Mesenchymal stem cell (in vitro differentiated cells and primary cell): ENCODE results near the gene STK32B.
"Not testable (repeated sequence)": the region's sequence is repeated elsewhere in the genome, so short reads cannot be mapped to it uniquely, and the experiment has no call there.

Experiments used
- DNase-seq: peaks from one replicate; pipeline ENCODE4 v3.0.0-alpha.2; 2013
- H2AFZ ChIP-seq: one replicate; pipeline ENCODE4 v1.6.1; 2013; ENCODE audit warnings: low read depth, mild to moderate bottlenecking, control low read depth, inconsistent platforms, low read length, moderate library complexity
- H2AK5ac ChIP-seq: 2 replicates; pipeline ENCODE4 v1.6.1; 2013; ENCODE audit warnings: low read length, moderate library complexity, mild to moderate bottlenecking, inconsistent platforms; ENCODE audit not compliant: severe bottlenecking
- H2BK120ac ChIP-seq: one replicate; pipeline ENCODE4 v1.6.1; 2013; ENCODE audit warnings: low read depth, mild to moderate bottlenecking, inconsistent platforms, low read length, moderate library complexity
- H2BK12ac ChIP-seq, 2 experiments: one replicate each; pipeline ENCODE4 v1.6.1; 2013; ENCODE audit warnings: inconsistent platforms in 2 of 2, low read length in 2 of 2, mild to moderate bottlenecking in 2 of 2, moderate library complexity in 2 of 2, control low read depth in 1 of 2
- H2BK15ac ChIP-seq: one replicate; pipeline ENCODE4 v1.6.1; 2013; ENCODE audit warnings: mild to moderate bottlenecking, low read depth, inconsistent platforms; ENCODE audit not compliant: poor library complexity, severe bottlenecking
- H2BK5ac ChIP-seq: 2 replicates; pipeline ENCODE4 v1.6.1; 2013; ENCODE audit warnings: low read depth, mild to moderate bottlenecking, low read length, control low read depth, inconsistent platforms; ENCODE audit not compliant: poor library complexity, severe bottlenecking
- H3K14ac ChIP-seq, 2 experiments: one replicate each; pipeline ENCODE4 v1.6.1; 2013; ENCODE audit warnings: inconsistent platforms in 2 of 2, low read length in 2 of 2, control low read depth in 1 of 2, mild to moderate bottlenecking in 1 of 2, moderate library complexity in 1 of 2
- H3K18ac ChIP-seq, 2 experiments: one replicate each; pipeline ENCODE4 v1.6.1; 2013; ENCODE audit warnings: inconsistent platforms in 2 of 2, low read length in 2 of 2, control low read depth in 1 of 2, low read depth in 1 of 2, mild to moderate bottlenecking in 1 of 2
- H3K23ac ChIP-seq, 2 experiments: one replicate each; pipeline ENCODE4 v1.6.1; 2013; ENCODE audit warnings: inconsistent platforms in 2 of 2, low read length in 2 of 2, mild to moderate bottlenecking in 2 of 2, moderate library complexity in 2 of 2, control low read depth in 1 of 2
- H3K27ac ChIP-seq: 2 replicates; pipeline ENCODE4 v1.5.1; 2013; ENCODE audit warnings: mild to moderate bottlenecking, moderate library complexity, low read length, control low read depth, inconsistent platforms; ENCODE audit not compliant: poor library complexity, severe bottlenecking
- H3K27me3 ChIP-seq, 2 experiments: 2 replicates each; pipeline versions ENCODE4 v1.6.1 to v1.7.0; 2013; ENCODE audit warnings: low read length in 2 of 2, mild to moderate bottlenecking in 2 of 2, moderate library complexity in 2 of 2, control low read depth in 1 of 2, inconsistent platforms in 1 of 2; ENCODE audit not compliant: control insufficient read depth in 1 of 2, insufficient read depth in 1 of 2
- H3K36me3 ChIP-seq, 2 experiments: 2 replicates each; pipeline versions ENCODE4 v1.6.1 to v1.7.0; 2013; ENCODE audit warnings: low read length in 2 of 2, control low read depth in 1 of 2, inconsistent platforms in 1 of 2, low read depth in 1 of 2, mild to moderate bottlenecking in 1 of 2; ENCODE audit not compliant: insufficient read depth in 2 of 2, control insufficient read depth in 1 of 2
- H3K4ac ChIP-seq, 2 experiments: one replicate each; pipeline ENCODE4 v1.6.1; 2013; ENCODE audit warnings: inconsistent platforms in 2 of 2, low read length in 2 of 2, mild to moderate bottlenecking in 2 of 2, moderate library complexity in 2 of 2, control low read depth in 1 of 2, low read depth in 1 of 2
- H3K4me1 ChIP-seq: 2 replicates; pipeline ENCODE4 v1.6.1; 2013; ENCODE audit warnings: low read depth, low read length, control low read depth; ENCODE audit not compliant: control insufficient read depth, insufficient read depth
- H3K4me2 ChIP-seq: 2 replicates; pipeline ENCODE4 v1.6.1; 2013; ENCODE audit warnings: low read length, mild to moderate bottlenecking, inconsistent platforms; ENCODE audit not compliant: poor library complexity, severe bottlenecking
- H3K4me3 ChIP-seq, 2 experiments: 2 replicates each; pipeline versions ENCODE4 v1.5.1 to v1.7.0; 2013; ENCODE audit warnings: low read length in 2 of 2, mild to moderate bottlenecking in 2 of 2, control low read depth in 1 of 2, low read depth in 1 of 2; ENCODE audit not compliant: insufficient read depth in 1 of 2
- H3K79me1 ChIP-seq: replicated peaks from 2 replicates; pipeline ENCODE4 v1.6.1; 2013; ENCODE audit warnings: mild to moderate bottlenecking, control low read depth, low read length, inconsistent platforms; ENCODE audit not compliant: poor library complexity, severe bottlenecking
- H3K9ac ChIP-seq: 2 replicates; pipeline ENCODE4 v1.7.0; 2013; ENCODE audit warnings: mild to moderate bottlenecking, low read length, moderate library complexity
- H3K9me3 ChIP-seq: 2 replicates; pipeline ENCODE4 v1.7.0; 2013; ENCODE audit warnings: mild to moderate bottlenecking, low read length; ENCODE audit not compliant: control insufficient read depth
- H4K8ac ChIP-seq: one replicate; pipeline ENCODE4 v1.6.1; 2013; ENCODE audit warnings: inconsistent platforms, mild to moderate bottlenecking, low read length, moderate library complexity
- H4K91ac ChIP-seq: one replicate; pipeline ENCODE4 v1.6.1; 2013; ENCODE audit warnings: mild to moderate bottlenecking, low read length, inconsistent platforms
- WGBS: methylation state at CpG from one replicate; pipeline ENCODE4 v1.1.7; 2013; ENCODE audit warnings: mixed read lengths; 5-methylcytosine and 5-hydroxymethylcytosine counted together

The STK32B gene

GRCh38 chr4:5247735-5248134 is 196.5 kb downstream of the STK32B start:
- H3K4me3 ChIP-seq = no peak overlapping the region
- H4K91ac ChIP-seq = no peak overlapping the region
- H3K4ac ChIP-seq = no peak overlapping the region
- no peaks in the 10 kb centered on the region for H3K4me1 ChIP-seq
- no peak overlapping the region for H2AFZ ChIP-seq
- no peak overlapping the region for H3K27ac ChIP-seq
- no peak overlapping the region for H3K9ac ChIP-seq
- no peak overlapping the region for H2BK12ac ChIP-seq
- H2BK15ac ChIP-seq = no peak overlapping the region
- H2BK120ac ChIP-seq = no peak overlapping the region
- no peak overlapping the region for H2BK5ac ChIP-seq
- no peak overlapping the region for H2AK5ac ChIP-seq
- no peak overlapping the region for H3K23ac ChIP-seq
- no peak overlapping the region for H3K14ac ChIP-seq
- WGBS = 40% methylated on average over 1 of the region's 1 CpG
- no peaks in the 10 kb centered on the region for H3K9me3 ChIP-seq
- H4K8ac ChIP-seq = no peak overlapping the region
- H3K36me3 ChIP-seq = no peaks in the 10 kb centered on the region
- no peaks in the 10 kb centered on the region for H3K27me3 ChIP-seq
- no peak overlapping the region for H3K4me2 ChIP-seq
- H3K79me1 ChIP-seq = peaks cover 3% of the 10 kb centered on the region
- no peak for DNase-seq
- H3K18ac ChIP-seq = no peak overlapping the region

- no peak overlapping the region for H2BK15ac ChIP-seq
- no peak for DNase-seq
- H2BK5ac ChIP-seq = no peak overlapping the region
- H2BK12ac ChIP-seq = no peak overlapping the region
- H2AFZ ChIP-seq = no peak overlapping the region
- no peak overlapping the region for H3K27ac ChIP-seq
- peaks cover 4% of the 10 kb centered on the region for H3K79me1 ChIP-seq
- H3K23ac ChIP-seq = no peak overlapping the region
- no peaks in the 10 kb centered on the region for H3K9me3 ChIP-seq
- no peak overlapping the region for H2AK5ac ChIP-seq
- H3K4me2 ChIP-seq = no peak overlapping the region
- no peak overlapping the region for H3K4ac ChIP-seq
- H3K36me3 ChIP-seq = no peaks in the 10 kb centered on the region
- H3K4me3 ChIP-seq = no peak overlapping the region
- no peak overlapping the region for H4K8ac ChIP-seq
- no peak overlapping the region for H2BK120ac ChIP-seq
- H4K91ac ChIP-seq = no peak overlapping the region
- no peak overlapping the region for H3K9ac ChIP-seq
- no peaks in the 10 kb centered on the region for H3K4me1 ChIP-seq
- H3K27me3 ChIP-seq = no peaks in the 10 kb centered on the region
- 89% methylated on average over 1 of the region's 2 CpGs for WGBS
- H3K14ac ChIP-seq = no peak overlapping the region
- H3K18ac ChIP-seq = no peak overlapping the region
Measured at GRCh38 chr4:5249727-5250126, 198.4 kb downstream of the STK32B start.

GRCh38 chr4:5250536-5250935 is 199.3 kb downstream of the STK32B start:
- DNase-seq, H3K36me3 ChIP-seq, H3K4me1 ChIP-seq, H3K18ac ChIP-seq, H4K91ac ChIP-seq, H3K4me3 ChIP-seq, H2AFZ ChIP-seq, H4K8ac ChIP-seq, H3K9me3 ChIP-seq, H3K27ac ChIP-seq, H3K27me3 ChIP-seq, H2AK5ac ChIP-seq, H2BK12ac ChIP-seq, H3K14ac ChIP-seq, H3K9ac ChIP-seq, H2BK15ac ChIP-seq, H2BK5ac ChIP-seq, H3K79me1 ChIP-seq, H3K4me2 ChIP-seq, H2BK120ac ChIP-seq, H3K4ac ChIP-seq, H3K23ac ChIP-seq: not testable (repeated sequence)
- 87% methylated on average over 5 of the region's 5 CpGs for WGBS

DNA sequence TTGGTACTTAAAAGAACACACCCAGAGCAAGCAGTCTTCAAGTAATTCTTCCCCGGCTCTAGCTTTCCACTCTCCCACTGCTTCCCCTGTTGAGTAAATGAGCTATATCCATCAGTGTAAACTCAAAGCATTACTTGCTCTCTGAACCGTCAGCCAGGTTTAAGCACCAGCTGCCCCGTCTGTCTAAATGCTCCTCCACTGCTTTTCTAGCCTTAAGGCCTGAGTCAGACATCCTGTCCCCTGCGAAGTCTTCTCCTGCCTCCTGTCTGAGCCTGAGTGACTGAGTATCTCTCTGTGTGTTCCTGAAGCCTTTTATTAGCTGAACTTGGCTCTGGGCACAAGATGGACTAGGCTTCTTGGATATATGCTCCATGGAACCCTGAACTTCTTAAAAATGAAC is 205.1 kb downstream of the STK32B start:
- Histone ChIP-seq H2BK12ac (no peak overlapping the region), H2BK15ac (no peak overlapping the region), H2AK5ac (no peak overlapping the region), H4K8ac (no peak overlapping the region), H3K36me3 (no peaks in the 10 kb centered on the region), H3K18ac (no peak overlapping the region), H3K9ac (no peak overlapping the region), H4K91ac (no peak overlapping the region), H3K79me1 (peaks cover 9% of the 10 kb centered on the region), H3K9me3 (no peaks in the 10 kb centered on the region), H2BK120ac (no peak overlapping the region), H2BK5ac (no peak overlapping the region), H2AFZ (no peak overlapping the region), H3K4ac (no peak overlapping the region), H3K27me3 (no peaks in the 10 kb centered on the region), H3K4me1 (no peaks in the 10 kb centered on the region), H3K23ac (no peak overlapping the region), H3K14ac (no peak overlapping the region), H3K27ac (no peak overlapping the region), H3K4me3 (no peak overlapping the region), H3K4me2 (no peak overlapping the region)
- DNase-seq = no peak
- 73% methylated on average over 4 of the region's 4 CpGs for WGBS
